Measurements from ENCODE around the gene PAK5. TPM values are rescaled to one million over a fixed set of nuclear protein-coding genes. Genes with fewer than 3 reads are reported as not detected.

PAK5 gene
- total and polyA plus RNA-seq, 9 of the 15 experiments (the other 6 are each of a cell fraction or from before 2014, with no cell fraction given): not detected

- no peaks in the 10 kb centered on the region for H3K4me1 ChIP-seq (replicated peaks in 1 of 2; ENCODE audit: control insufficient read depth in 2 of 2, insufficient read depth in 2 of 2, low read length in 2 of 2)
- no peaks in the 10 kb centered on the region for H3K79me2 ChIP-seq (ENCODE audit: control insufficient read depth, insufficient read depth, low read length)
- in situ Hi-C loops (cut with MboI) (no loop called here), intact Hi-C loops (cut with micrococcal nuclease) (loop anchor here (5.0 to 10.0 kb wide), 6 partner anchors 358 to 1925 kb away; no protein-coding TSS in a partner anchor)
- H3K4me2 ChIP-seq (ENCODE audit: insufficient read depth, low read length): no peak overlapping the region
- no peaks in the 10 kb centered on the region for H3K27me3 ChIP-seq (ENCODE audit: control insufficient read depth in 2 of 2, insufficient read depth in 2 of 2, low read length in 2 of 2)
- no peaks in the 10 kb centered on the region for H3K9me3 ChIP-seq (replicated peaks; ENCODE audit: control insufficient read depth, insufficient read depth, low read depth, low read length)
- peak; percentile 32 to 49 (median 40) for DNase-seq (ENCODE audit: extremely low read depth in 1 of 4, low spot score in 3 of 4)
- no peak overlapping the region for H2AFZ ChIP-seq (ENCODE audit: low read depth, low read length)
- no peaks in the 10 kb centered on the region for H3K36me3 ChIP-seq (ENCODE audit: control insufficient read depth, insufficient read depth, low read length)
- BruUV-seq (replicated peaks): no TSS peak
- no peaks in the 10 kb centered on the region for H4K20me1 ChIP-seq (replicated peaks; ENCODE audit: control insufficient read depth, insufficient read depth, low read length)
- POLR2A ChIA-PET: interaction anchor here (0.6 to 0.9 kb wide), 2 partner anchors 12 to 1201 kb away, joined by 3 to 5 read pairs; no protein-coding TSS in a partner anchor
- CTCF ChIA-PET (ENCODE audit: low intra/inter-chr PET ratio): interaction anchor here (0.6 kb wide), 1 partner anchor 510 kb away, joined by 3 read pairs; no protein-coding TSS in a partner anchor
- no peak overlapping the region for H3K9ac ChIP-seq (ENCODE audit: insufficient read depth in 1 of 2, low read depth in 2 of 2, low read length in 2 of 2)
- ATAC-seq: peak; percentile 88
- no peak overlapping the region for H3K27ac ChIP-seq (ENCODE audit: extremely low read depth, low read depth, low read length)
- H3K9me1 ChIP-seq (ENCODE audit: control insufficient read depth, insufficient read depth, low read length): no peaks in the 10 kb centered on the region
- no peak overlapping the region for H3K4me3 ChIP-seq
- 0% methylated on average over 10 of the region's 10 CpGs for WGBS (ENCODE audit: insufficient coverage, low coverage, missing lambda C conversion rate)
- peak; percentile 71 for FAIRE-seq
- TF ChIP-seq MLX (CRISPR knock-in tag; conservative IDR thresholded peaks at IDR 0.05) (no peak), RBM22 (IDR thresholded peaks at IDR 0.05; ENCODE audit: low read depth, low read length, poor library complexity, severe bottlenecking) (no peak), REST (IDR thresholded peaks at IDR 0.05; ENCODE audit: borderline replicate concordance) (peak; percentile 34; the same call in 1 of the 2 replicates), REST (CRISPR knock-in tag; IDR thresholded peaks at IDR 0.05; ENCODE audit: low read depth) (no peak), ZNF324 (CRISPR knock-in tag; IDR thresholded peaks at IDR 0.05) (no peak), KDM5B (IDR thresholded peaks at IDR 0.05; ENCODE audit: insufficient replicate concordance, low read depth, low read length) (no peak), U2AF2 (optimal IDR thresholded peaks at IDR 0.05; ENCODE audit: low read depth, low read length) (no peak), PML (IDR thresholded peaks at IDR 0.05; ENCODE audit: low read length) (no peak), MAX (CRISPR knock-in tag; IDR thresholded peaks at IDR 0.05) (no peak), E2F5 (CRISPR knock-in tag; IDR thresholded peaks at IDR 0.05) (no peak)
Observed at GRCh38 chr20:9616833-9617461, 221.9 kb downstream of the PAK5 start.
